ENCODE results near the gene MYO1H. TPM values are rescaled to one million over a fixed set of nuclear protein-coding genes. Genes with fewer than 3 reads are reported as not detected.

The MYO1H gene
- total and polyA plus RNA-seq, 4 donors = 0.06 to 0.15 (median 0.09) TPM; not detected in 1

- TF ChIP-seq CTCF (IDR thresholded peaks at IDR 0.05; ENCODE audit: control extremely low read depth, extremely low read depth) = no peak
- DNase-seq = no peak
- H3K36me3 ChIP-seq (ENCODE audit: control insufficient read depth in 4 of 4, insufficient read depth in 4 of 4, low read length in 4 of 4) = no peaks in the 10 kb centered on the region
- no peak overlapping the region for H3K9ac ChIP-seq (ENCODE audit: insufficient read depth in 1 of 2, low read length in 2 of 2)
- no peak overlapping the region for H3K27ac ChIP-seq (ENCODE audit: low read depth in 1 of 2, low read length in 1 of 2)
- no peaks in the 10 kb centered on the region for H3K4me1 ChIP-seq (ENCODE audit: control insufficient read depth in 5 of 5, insufficient read depth in 5 of 5, low read length in 5 of 5)
- no peak overlapping the region for H3K4me3 ChIP-seq
- no peaks in the 10 kb centered on the region for H3K9me3 ChIP-seq (ENCODE audit: control insufficient read depth in 4 of 4, insufficient read depth in 3 of 4, low read length in 3 of 4)
- no peak for ATAC-seq (ENCODE audit: insufficient read depth, low FRiP score)
- peaks cover 0 to 5% (median 0%) of the 10 kb centered on the region in 3 donors for H3K27me3 ChIP-seq (ENCODE audit: control insufficient read depth in 3 of 3, insufficient read depth in 3 of 3, low read length in 2 of 3)
- WGBS, 2 donors = 58 to 72% methylated on average over 2 of the region's 2 CpGs
Observed at GRCh38 chr12:109377139-109377685, 29.5 kb downstream of the MYO1H start.

GRCh38 chr12:109378569-109378968 is 30.9 kb downstream of the MYO1H start:
- TF ChIP-seq CTCF (IDR thresholded peaks at IDR 0.05; ENCODE audit: control extremely low read depth, extremely low read depth) = no peak
- ATAC-seq (ENCODE audit: insufficient read depth, low FRiP score) (no peak), DNase-seq (no peak)
- no peak overlapping the region for H3K27ac ChIP-seq (ENCODE audit: low read depth in 1 of 2, low read length in 1 of 2)
- no peaks in the 10 kb centered on the region for H3K36me3 ChIP-seq (ENCODE audit: control insufficient read depth in 4 of 4, insufficient read depth in 4 of 4, low read length in 4 of 4)
- H3K27me3 ChIP-seq (ENCODE audit: control insufficient read depth in 3 of 3, insufficient read depth in 3 of 3, low read length in 2 of 3) = peaks cover 0 to 5% (median 0%) of the 10 kb centered on the region in 3 donors
- WGBS, 2 donors = 41 to 53% methylated on average over 5 of the region's 5 CpGs
- H3K9ac ChIP-seq (ENCODE audit: insufficient read depth in 1 of 2, low read length in 2 of 2) = no peak overlapping the region
- H3K4me3 ChIP-seq = no peak overlapping the region
- no peaks in the 10 kb centered on the region for H3K9me3 ChIP-seq (ENCODE audit: control insufficient read depth in 4 of 4, insufficient read depth in 3 of 4, low read length in 3 of 4)
- no peaks in the 10 kb centered on the region for H3K4me1 ChIP-seq (ENCODE audit: control insufficient read depth in 5 of 5, insufficient read depth in 5 of 5, low read length in 5 of 5)

GRCh38 chr12:109382031-109382430 is 34.3 kb downstream of the MYO1H start:
- Histone ChIP-seq H3K9ac (ENCODE audit: insufficient read depth in 1 of 2, low read length in 2 of 2) (no peak overlapping the region), H3K27ac (ENCODE audit: low read depth in 1 of 2, low read length in 1 of 2) (no peak overlapping the region), H3K4me1 (ENCODE audit: control insufficient read depth in 5 of 5, insufficient read depth in 5 of 5, low read length in 5 of 5) (peaks cover 0 to 19% (median 6%) of the 10 kb centered on the region in 5 donors), H3K36me3 (ENCODE audit: control insufficient read depth in 4 of 4, insufficient read depth in 4 of 4, low read length in 4 of 4) (no peaks in the 10 kb centered on the region), H3K27me3 (ENCODE audit: control insufficient read depth in 3 of 3, insufficient read depth in 3 of 3, low read length in 2 of 3) (no peaks in the 10 kb centered on the region), H3K4me3 (no peak overlapping the region), H3K9me3 (ENCODE audit: control insufficient read depth in 4 of 4, insufficient read depth in 3 of 4, low read length in 3 of 4) (no peaks in the 10 kb centered on the region)
- DNase-seq (no peak), ATAC-seq (ENCODE audit: insufficient read depth, low FRiP score) (no peak)
- TF ChIP-seq CTCF (IDR thresholded peaks at IDR 0.05; ENCODE audit: control extremely low read depth, extremely low read depth) = no peak

- ATAC-seq (ENCODE audit: insufficient read depth, low FRiP score) (no peak), DNase-seq (no peak)
- no peaks in the 10 kb centered on the region for H3K36me3 ChIP-seq (ENCODE audit: control insufficient read depth in 4 of 4, insufficient read depth in 4 of 4, low read length in 4 of 4)
- H3K27me3 ChIP-seq (ENCODE audit: control insufficient read depth in 3 of 3, insufficient read depth in 3 of 3, low read length in 2 of 3) = no peaks in the 10 kb centered on the region
- no peak overlapping the region for H3K4me3 ChIP-seq
- no peak overlapping the region for H3K27ac ChIP-seq (ENCODE audit: low read depth in 1 of 2, low read length in 1 of 2)
- no peak for TF ChIP-seq CTCF (IDR thresholded peaks at IDR 0.05; ENCODE audit: control extremely low read depth, extremely low read depth)
- H3K9me3 ChIP-seq (ENCODE audit: control insufficient read depth in 4 of 4, insufficient read depth in 3 of 4, low read length in 3 of 4) = peaks cover 0 to 4% (median 0%) of the 10 kb centered on the region in 4 donors
- no peak overlapping the region for H3K9ac ChIP-seq (ENCODE audit: insufficient read depth in 1 of 2, low read length in 2 of 2)
- 92 to 95% methylated on average over 2 of the region's 2 CpGs for WGBS, 2 donors
- H3K4me1 ChIP-seq (ENCODE audit: control insufficient read depth in 5 of 5, insufficient read depth in 5 of 5, low read length in 5 of 5) = peaks cover 0 to 19% (median 6%) of the 10 kb centered on the region in 5 donors
Observed at GRCh38 chr12:109383240-109383639, 35.5 kb downstream of the MYO1H start.
